ENCODE results near the gene VPS18. TPM values are rescaled to one million over a fixed set of nuclear protein-coding genes. Genes with fewer than 3 reads are reported as not detected.

Gene VPS18
- total RNA-seq, 1 donor from 2014 or later, result 8.0 TPM

GRCh38 chr15:40948706-40949473 lies 54.6 kb downstream of the VPS18 start:
- Histone ChIP-seq H3F3A (ENCODE audit: low read depth) (peaks cover 13% of the 10 kb centered on the region), H3K4me3 (no peak overlapping the region), H3K27me3 (peaks cover 20% of the 10 kb centered on the region), H3K4me1 (peaks cover 4% of the 10 kb centered on the region), H3K9me3 (ENCODE audit: low read depth) (no peaks in the 10 kb centered on the region), H3K79me2 (ENCODE audit: low read depth) (no peaks in the 10 kb centered on the region), H2AFZ (replicated peaks) (no peak overlapping the region), H3K36me3 (no peaks in the 10 kb centered on the region), H4K20me1 (ENCODE audit: low read depth) (no peaks in the 10 kb centered on the region), H3K4me2 (no peak overlapping the region), H3K9ac (no peak overlapping the region), H3K27ac (no peak overlapping the region)
- H3K4me3 Mint-ChIP-seq, result no peak overlapping the region
- TF ChIP-seq CTCF (IDR thresholded peaks at IDR 0.05) (no peak), EZH2 (IDR thresholded peaks at IDR 0.05) (no peak), EZH2phosphoT487 (IDR thresholded peaks at IDR 0.05) (no peak)
- no peak for DNase-seq (ENCODE audit: low spot score)
- no peak overlapping the region for H3K27ac Mint-ChIP-seq
- peaks cover 22% of the 10 kb centered on the region for H3K27me3 Mint-ChIP-seq (ENCODE audit: insufficient read depth, low read depth)
- H3K36me3 Mint-ChIP-seq, result no peaks in the 10 kb centered on the region
- H3K9me3 Mint-ChIP-seq, result no peaks in the 10 kb centered on the region
- peaks cover 3% of the 10 kb centered on the region for H3K4me1 Mint-ChIP-seq

- Mint-ChIP-seq H3K27me3 (ENCODE audit: insufficient read depth, low read depth) (peaks cover 22% of the 10 kb centered on the region), H3K4me1 (peaks cover 10% of the 10 kb centered on the region), H3K27ac (no peak overlapping the region), H3K36me3 (no peaks in the 10 kb centered on the region), H3K4me3 (no peak overlapping the region), H3K9me3 (no peaks in the 10 kb centered on the region)
- no peak for DNase-seq (ENCODE audit: low spot score)
- no peaks in the 10 kb centered on the region for H3K79me2 ChIP-seq (ENCODE audit: low read depth)
- H3K9ac ChIP-seq, result no peak overlapping the region
- no peaks in the 10 kb centered on the region for H3K9me3 ChIP-seq (ENCODE audit: low read depth)
- no peak overlapping the region for H3K4me3 ChIP-seq
- no peaks in the 10 kb centered on the region for H3K36me3 ChIP-seq
- peaks cover 4% of the 10 kb centered on the region for H3K4me1 ChIP-seq
- TF ChIP-seq EZH2 (IDR thresholded peaks at IDR 0.05), result no peak
- no peak for TF ChIP-seq EZH2phosphoT487 (IDR thresholded peaks at IDR 0.05)
- TF ChIP-seq CTCF (IDR thresholded peaks at IDR 0.05), result no peak
- no peak overlapping the region for H3K4me2 ChIP-seq
- peaks cover 20% of the 10 kb centered on the region for H3K27me3 ChIP-seq
- peaks cover 13% of the 10 kb centered on the region for H3F3A ChIP-seq (ENCODE audit: low read depth)
- no peak overlapping the region for H3K27ac ChIP-seq
- no peak overlapping the region for H2AFZ ChIP-seq (replicated peaks)
- no peaks in the 10 kb centered on the region for H4K20me1 ChIP-seq (ENCODE audit: low read depth)
These were observed 55.5 kb downstream of the VPS18 start for GRCh38 chr15:40949756-40950207.

GRCh38 chr15:40951764-40952163 lies 57.5 kb downstream of the VPS18 start:
- Histone ChIP-seq H4K20me1 (ENCODE audit: low read depth) (no peaks in the 10 kb centered on the region), H2AFZ (replicated peaks) (no peak overlapping the region), H3K4me2 (no peak overlapping the region), H3K4me1 (peaks cover 4% of the 10 kb centered on the region), H3K36me3 (no peaks in the 10 kb centered on the region), H3K9me3 (ENCODE audit: low read depth) (no peaks in the 10 kb centered on the region), H3F3A (ENCODE audit: low read depth) (peaks cover 13% of the 10 kb centered on the region), H3K79me2 (ENCODE audit: low read depth) (no peaks in the 10 kb centered on the region), H3K9ac (no peak overlapping the region), H3K27me3 (peaks cover 17% of the 10 kb centered on the region), H3K4me3 (no peak overlapping the region), H3K27ac (no peak overlapping the region)
- H3K4me3 Mint-ChIP-seq, result peak overlapping the region; percentile 93
- no peak for DNase-seq (ENCODE audit: low spot score)
- no peak for TF ChIP-seq EZH2 (IDR thresholded peaks at IDR 0.05)
- no peak for TF ChIP-seq EZH2phosphoT487 (IDR thresholded peaks at IDR 0.05)
- no peak for TF ChIP-seq CTCF (IDR thresholded peaks at IDR 0.05)
- H3K9me3 Mint-ChIP-seq, result no peaks in the 10 kb centered on the region
- H3K27me3 Mint-ChIP-seq (ENCODE audit: insufficient read depth, low read depth), result peaks cover 22% of the 10 kb centered on the region
- peaks cover 3% of the 10 kb centered on the region for H3K36me3 Mint-ChIP-seq
- H3K27ac Mint-ChIP-seq, result no peak overlapping the region
- H3K4me1 Mint-ChIP-seq, result peaks cover 12% of the 10 kb centered on the region

Data from neural progenitor cell (in vitro differentiated cells).